GM19395 (cell line): ENCODE measurements around the gene FAM114A2.

Experiments
- ATAC-seq: cut with Tn5 transposase; IDR thresholded peaks from one replicate; pipeline ENCODE4 v1.9.1; 2021; ENCODE audit warnings: mild to moderate bottlenecking, moderate library complexity; ENCODE audit not compliant: unreplicated experiment

The FAM114A2 gene

GRCh38 chr5:153988510-153988909 lies 50.2 kb downstream of the FAM114A2 start:
- no peak for ATAC-seq

- ATAC-seq: no peak
Observed at GRCh38 chr5:153987301-153987700, 51.4 kb downstream of the FAM114A2 start.

- no peak for ATAC-seq
Observed at GRCh38 chr5:153985498-153985897, 53.2 kb downstream of the FAM114A2 start.

GRCh38 chr5:153983885-153984284 lies 54.8 kb downstream of the FAM114A2 start:
- no peak for ATAC-seq

GRCh38 chr5:153981905-153982605 lies 56.7 kb downstream of the FAM114A2 start:
- ATAC-seq: no peak

- no peak for ATAC-seq
Observed at GRCh38 chr5:153979028-153979783, 59.5 kb downstream of the FAM114A2 start.

- peak; percentile 20 for ATAC-seq
Observed at GRCh38 chr5:153974813-153975163, 63.9 kb downstream of the FAM114A2 start.

- ATAC-seq: peak; percentile 81
Observed at GRCh38 chr5:153974131-153974812, 64.4 kb downstream of the FAM114A2 start.

- ATAC-seq: no peak
Observed at GRCh38 chr5:153972240-153972639, 66.5 kb downstream of the FAM114A2 start.

- ATAC-seq: no peak
Observed at GRCh38 chr5:153970496-153970895, 68.2 kb downstream of the FAM114A2 start.

- ATAC-seq: no peak
Observed at GRCh38 chr5:153969563-153969895, 69.2 kb downstream of the FAM114A2 start.

- no peak for ATAC-seq
Observed at GRCh38 chr5:153968761-153969562, 69.7 kb downstream of the FAM114A2 start.

GRCh38 chr5:153964880-153965645 lies 73.6 kb downstream of the FAM114A2 start:
- ATAC-seq: peak; percentile 88

- ATAC-seq: no peak
Observed at GRCh38 chr5:153964191-153964879, 74.4 kb downstream of the FAM114A2 start.

GRCh38 chr5:153960269-153961215 lies 78.2 kb downstream of the FAM114A2 start:
- ATAC-seq: no peak

- ATAC-seq: no peak
Observed at GRCh38 chr5:153959134-153959957, 79.4 kb downstream of the FAM114A2 start.

GRCh38 chr5:153957205-153957604 lies 81.5 kb downstream of the FAM114A2 start:
- ATAC-seq: no peak

GRCh38 chr5:153953411-153953810 lies 85.3 kb downstream of the FAM114A2 start:
- no peak for ATAC-seq
